Lower lobe of right lung (tissue), 2 donors: ENCODE data around the gene PDE4B. TPM values are rescaled to one million over a fixed set of nuclear protein-coding genes. Genes with fewer than 3 reads are reported as not detected.
A peak's percentile ranks its signal among the peaks of the same experiment; 100 is the strongest.
"Not testable (repeated sequence)": the region's sequence is repeated elsewhere in the genome, so short reads cannot be mapped to it uniquely, and the experiment has no call there.

Source experiments
- ATAC-seq, 2 donors: fragments of 200-7000 bp; cut with Tn5 transposase; one replicate each; pipeline ENCODE4 v1.9.1; 2020 to 2022; ENCODE audit warnings: mild to moderate bottlenecking in 2 of 2, moderate library complexity in 2 of 2
- DNase-seq: peaks from one replicate; pipeline ENCODE4 v3.0.0-alpha.2; 2020
- H3K27ac ChIP-seq: fragments of 200-600 bp; one replicate; pipeline ENCODE4 v1.8.0; 2022
- H3K27me3 ChIP-seq: fragments of 200-600 bp; one replicate; pipeline ENCODE4 v1.8.0; 2022; ENCODE audit warnings: low read depth
- H3K36me3 ChIP-seq: fragments of 200-600 bp; one replicate; pipeline ENCODE4 v1.8.0; 2022; ENCODE audit warnings: mild to moderate bottlenecking
- H3K4me1 ChIP-seq: fragments of 200-600 bp; one replicate; pipeline ENCODE4 v1.8.0; 2022
- H3K4me3 ChIP-seq: fragments of 200-600 bp; one replicate; pipeline ENCODE4 v1.8.0; 2022; ENCODE audit warnings: mild to moderate bottlenecking
- H3K9me3 ChIP-seq: fragments of 200-600 bp; one replicate; pipeline ENCODE4 v1.8.0; 2022
- CTCF ChIP-seq: fragments of 200-600 bp; IDR thresholded peaks from one replicate; pipeline ENCODE4 v1.8.0; 2022; ENCODE audit warnings: antibody characterized with exemption, mild to moderate bottlenecking
- intact Hi-C: fragments of 100-400 bp; cut with DNase I; formaldehyde crosslinking; loops from one replicate; pipeline ENCODE4 v1.11.0; 2022
- total RNA-seq: library from RNA; stranded (reverse); fragmentation: NEBNext Ultra II Directional; extraction: Animal tissue kit (Norgen Biotek cat#: 25700); gene quantifications from one replicate; pipeline ENCODE4 v1.2.1, GENCODE V29; 2021
- donor health status: DM: no; HTN: yes; CAD: no; lungs with severe emphysema.

Gene PDE4B
- total RNA-seq, 1 donor from 2014 or later: 26.9 TPM

- no peak overlapping the region for H3K4me3 ChIP-seq
- ATAC-seq: peak; percentile 43 to 67
Measured at GRCh38 chr1:65845535-65846060, 52.9 kb downstream of the PDE4B start.

GRCh38 chr1:65846866-65847265 is 54.2 kb downstream of the PDE4B start:
- no peak for DNase-seq
- no peak for TF ChIP-seq CTCF
- intact Hi-C loops: no loop called here
- H3K27ac ChIP-seq: no peak overlapping the region
- no peaks in the 10 kb centered on the region for H3K4me1 ChIP-seq
- no peak for ATAC-seq
- no peaks in the 10 kb centered on the region for H3K27me3 ChIP-seq
- no peaks in the 10 kb centered on the region for H3K36me3 ChIP-seq
- peaks cover 7% of the 10 kb centered on the region for H3K9me3 ChIP-seq
- H3K4me3 ChIP-seq: no peak overlapping the region

More at GRCh38 chr1:65845535-65846060, 52.9 kb downstream of the PDE4B start:
- Histone ChIP-seq H3K4me1 (no peaks in the 10 kb centered on the region), H3K9me3 (peaks cover 7% of the 10 kb centered on the region), H3K27ac (no peak overlapping the region), H3K36me3 (no peaks in the 10 kb centered on the region), H3K27me3 (no peaks in the 10 kb centered on the region)
- intact Hi-C loops: no loop called here
- no peak for TF ChIP-seq CTCF
- no peak for DNase-seq

- Histone ChIP-seq H3K4me1 (no peaks in the 10 kb centered on the region), H3K4me3 (no peak overlapping the region), H3K27me3 (no peaks in the 10 kb centered on the region), H3K27ac (no peak overlapping the region), H3K9me3 (peaks cover 7% of the 10 kb centered on the region), H3K36me3 (no peaks in the 10 kb centered on the region)
- intact Hi-C loops: no loop called here
- no peak for DNase-seq
- TF ChIP-seq CTCF: no peak
- ATAC-seq: no peak
Measured at GRCh38 chr1:65850281-65850680, 57.6 kb downstream of the PDE4B start.

GRCh38 chr1:65856591-65856990 is 63.9 kb downstream of the PDE4B start:
- ATAC-seq, H3K36me3 ChIP-seq, DNase-seq, intact Hi-C loops, H3K9me3 ChIP-seq, H3K4me3 ChIP-seq, H3K4me1 ChIP-seq, H3K27ac ChIP-seq, H3K27me3 ChIP-seq: not testable (repeated sequence)

- no peaks in the 10 kb centered on the region for H3K27me3 ChIP-seq
- H3K36me3 ChIP-seq: no peaks in the 10 kb centered on the region
- TF ChIP-seq CTCF: no peak
- no peaks in the 10 kb centered on the region for H3K4me1 ChIP-seq
- no peak overlapping the region for H3K4me3 ChIP-seq
- DNase-seq: no peak
- H3K27ac ChIP-seq: no peak overlapping the region
- H3K9me3 ChIP-seq: no peaks in the 10 kb centered on the region
- ATAC-seq: no peak
- intact Hi-C loops: no loop called here
Measured at GRCh38 chr1:65866439-65866838, 73.7 kb downstream of the PDE4B start.

- no peak for ATAC-seq
Measured at GRCh38 chr1:65872301-65872700, 79.6 kb downstream of the PDE4B start.

GRCh38 chr1:65878342-65878741 is 85.6 kb downstream of the PDE4B start:
- H3K4me3 ChIP-seq, H3K27me3 ChIP-seq, H3K9me3 ChIP-seq, H3K36me3 ChIP-seq, ATAC-seq, H3K4me1 ChIP-seq, intact Hi-C loops, H3K27ac ChIP-seq, DNase-seq: not testable (repeated sequence)

More at GRCh38 chr1:65872301-65872700, 79.6 kb downstream of the PDE4B start:
- no peaks in the 10 kb centered on the region for H3K36me3 ChIP-seq
- H3K9me3 ChIP-seq: no peaks in the 10 kb centered on the region
- intact Hi-C loops: no loop called here
- no peaks in the 10 kb centered on the region for H3K4me1 ChIP-seq
- no peak for DNase-seq
- no peaks in the 10 kb centered on the region for H3K27me3 ChIP-seq
- no peak overlapping the region for H3K27ac ChIP-seq
- no peak for TF ChIP-seq CTCF
- H3K4me3 ChIP-seq: no peak overlapping the region
